HAP-1 (cell line): ENCODE results near the gene ZNF586.
A peak's percentile ranks its signal among the peaks of the same experiment; 100 is the strongest.
"Not testable (repeated sequence)": the region's sequence is repeated elsewhere in the genome, so short reads cannot be mapped to it uniquely, and the experiment has no call there.

Experiments
- DNase-seq, 2 experiments: peaks; one replicate each; pipeline ENCODE4 v3.0.0-alpha.2; 2016 to 2020; ENCODE audit warnings: low spot score in 2 of 2
- H3K27me3 ChIP-seq: fragments of 250-450 bp; sonication (Bioruptor Pico); 2 replicates; pipeline ENCODE4 v1.5.1; 2020; ENCODE audit warnings: low read depth, mild to moderate bottlenecking, moderate library complexity
- H3K36me3 ChIP-seq: fragments of 250-450 bp; sonication (Bioruptor Pico); replicated peaks from 2 replicates; pipeline ENCODE4 v1.5.1; 2020; ENCODE audit warnings: mild to moderate bottlenecking
- H3K4me1 ChIP-seq: fragments of 250-450 bp; sonication (Bioruptor Pico); 2 replicates; pipeline ENCODE4 v1.5.1; 2020; ENCODE audit warnings: mild to moderate bottlenecking
- H3K4me3 ChIP-seq: fragments of 250-450 bp; sonication (Bioruptor Pico); 2 replicates; pipeline ENCODE4 v1.5.1; 2020; ENCODE audit warnings: mild to moderate bottlenecking, moderate library complexity
- H3K9me3 ChIP-seq: fragments of 250-450 bp; sonication (Bioruptor Pico); 2 replicates; pipeline ENCODE4 v1.5.1; 2020; ENCODE audit warnings: mild to moderate bottlenecking, moderate library complexity
- in situ Hi-C: fragments of 300-500 bp; cut with MboI; formaldehyde crosslinking; loops from 3 replicates; pipeline ENCODE4 v1.14.3; 2020; ENCODE audit warnings: low sequenced_read_pairs, inconsistent platforms, mixed read lengths

ZNF586 gene

DNA sequence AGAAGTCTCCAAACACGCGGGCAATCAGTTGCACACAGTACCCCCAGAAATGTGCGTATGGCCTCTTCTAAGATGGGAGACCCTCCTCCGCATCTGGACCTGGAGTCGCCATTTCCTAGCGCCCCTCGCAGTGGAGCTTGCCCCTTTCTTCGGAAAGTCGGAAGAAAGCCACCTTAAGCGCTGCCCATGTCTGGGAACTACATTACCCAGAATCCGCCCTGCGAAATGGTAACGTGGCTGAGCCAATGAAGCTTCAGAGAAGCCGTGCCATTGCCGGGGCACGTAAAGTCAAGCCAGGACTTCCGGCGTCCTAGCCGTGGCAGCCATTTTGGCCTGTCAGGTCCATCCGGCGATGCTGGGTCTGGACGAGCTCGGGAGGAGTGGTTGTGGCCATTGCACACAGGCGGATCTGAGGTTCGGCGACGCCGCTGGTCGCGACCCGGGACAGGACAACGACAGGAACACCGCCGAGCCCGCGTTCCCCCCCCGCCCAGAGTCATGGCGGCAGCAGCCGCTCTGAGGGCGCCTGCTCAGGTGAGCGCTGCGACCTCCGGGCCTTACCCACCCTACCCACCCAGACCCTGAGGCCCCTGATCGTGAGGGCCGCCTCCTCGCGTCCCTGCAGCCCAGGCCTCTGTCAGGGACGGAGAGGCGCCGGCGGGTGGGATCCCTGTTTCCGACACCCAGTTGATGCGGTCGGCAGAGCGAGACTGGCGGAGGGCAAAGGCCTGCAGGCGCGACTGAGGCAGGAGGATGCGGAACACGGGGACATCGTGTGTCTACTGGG, at the start of gene ZNF586:
ZNF586 (plus strand) TSS at position 332 of the 787 bp plus-strand sequence; CDS start at position 499, 167 bp downstream.
- in situ Hi-C loops = no loop called here
- H3K4me1 ChIP-seq = no peaks in the 10 kb centered on the region
- no peak within 1 kb of the TSS for H3K4me3 ChIP-seq
- H3K27me3 ChIP-seq = no peaks in the 10 kb centered on the region
- DNase-seq = peak in 1 of 2 experiments; percentile 24
- no peaks in the 10 kb centered on the region for H3K36me3 ChIP-seq
- H3K9me3 ChIP-seq = no peaks in the 10 kb centered on the region; the same call in 1 of the 2 replicates

DNA sequence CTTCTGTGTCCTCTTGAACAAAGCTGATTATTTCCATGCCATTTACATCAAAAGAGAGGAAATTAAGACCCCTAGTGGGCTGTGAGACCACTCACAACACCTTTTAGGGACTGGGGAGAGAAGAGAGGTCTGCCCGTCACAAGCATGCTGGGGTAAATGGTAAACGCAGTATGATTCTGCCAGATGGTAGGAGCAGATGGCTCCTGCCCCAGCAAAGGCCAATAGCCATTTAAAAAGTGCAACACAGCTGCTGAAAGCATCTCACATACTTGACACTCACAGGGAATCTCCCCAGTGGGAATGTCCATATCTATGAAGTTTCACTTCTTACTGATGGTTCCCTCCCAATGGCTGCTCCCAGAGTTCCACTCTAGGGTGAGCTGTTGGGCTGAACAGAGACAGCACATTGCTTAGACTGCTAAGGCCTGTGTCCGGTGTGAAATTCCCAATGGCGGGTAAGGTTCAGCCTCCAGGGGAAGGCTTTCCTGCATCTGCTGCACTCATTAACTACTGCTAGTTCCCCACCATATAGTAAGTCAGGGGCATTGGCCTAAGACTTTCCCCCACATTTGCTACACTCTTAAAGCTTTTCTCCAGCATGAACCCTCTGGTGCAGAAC, 49.5 kb upstream of the ZNF586 start:
- no peaks in the 10 kb centered on the region for H3K27me3 ChIP-seq
- H3K9me3 ChIP-seq = peaks cover 11% of the 10 kb centered on the region
- DNase-seq = no peak
- peaks cover 16% of the 10 kb centered on the region for H3K36me3 ChIP-seq
- in situ Hi-C loops = no loop called here
- no peaks in the 10 kb centered on the region for H3K4me1 ChIP-seq
- H3K4me3 ChIP-seq = no peak overlapping the region

DNA sequence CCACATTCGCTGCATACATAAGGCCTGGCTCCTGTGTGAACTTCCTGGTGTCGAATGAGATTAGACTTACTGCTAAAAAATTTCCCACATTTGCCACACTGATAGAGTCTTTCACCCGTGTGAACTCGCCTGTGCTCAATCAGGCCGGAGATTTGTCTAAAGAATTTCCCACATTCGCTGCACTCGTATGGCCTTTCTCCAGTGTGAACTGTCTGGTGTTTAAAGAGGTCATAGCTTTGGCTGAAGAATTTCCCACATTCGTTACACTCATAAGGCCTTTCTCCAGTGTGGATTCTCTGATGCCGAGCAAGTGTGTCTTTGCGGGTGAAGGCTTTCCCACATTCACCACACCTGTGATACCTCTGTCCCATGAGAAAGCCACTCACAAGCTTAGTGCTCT, 48.6 kb upstream of the ZNF586 start:
- no peaks in the 10 kb centered on the region for H3K27me3 ChIP-seq
- H3K9me3 ChIP-seq = peaks cover 11% of the 10 kb centered on the region
- peaks cover 16% of the 10 kb centered on the region for H3K36me3 ChIP-seq
- no peak overlapping the region for H3K4me3 ChIP-seq
- in situ Hi-C loops = no loop called here
- no peaks in the 10 kb centered on the region for H3K4me1 ChIP-seq
- DNase-seq = no peak

DNA sequence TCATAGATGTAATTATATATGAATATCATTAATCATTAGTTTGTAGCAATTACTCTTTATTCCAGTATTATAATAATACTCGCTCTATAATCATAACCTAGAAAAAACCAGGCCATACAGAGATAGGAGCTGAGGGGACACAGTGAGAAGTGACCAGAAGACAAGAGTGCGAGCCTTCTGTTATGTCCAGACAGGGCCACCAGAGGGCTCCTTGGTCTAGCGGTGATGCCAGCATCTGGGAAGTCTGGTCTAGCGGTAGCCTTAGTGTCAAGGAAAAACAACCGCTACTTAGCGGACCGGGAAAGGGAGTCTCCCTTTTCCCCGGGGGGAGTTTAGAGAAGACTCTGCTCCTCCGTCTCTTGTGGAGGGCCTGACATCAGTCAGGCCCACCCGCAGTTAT, 31.2 kb upstream of the ZNF586 start:
- DNase-seq = peak in 1 of 2 experiments; percentile 31
- H3K4me3 ChIP-seq, in situ Hi-C loops, H3K4me1 ChIP-seq, H3K27me3 ChIP-seq, H3K9me3 ChIP-seq, H3K36me3 ChIP-seq: not testable (repeated sequence)

DNA sequence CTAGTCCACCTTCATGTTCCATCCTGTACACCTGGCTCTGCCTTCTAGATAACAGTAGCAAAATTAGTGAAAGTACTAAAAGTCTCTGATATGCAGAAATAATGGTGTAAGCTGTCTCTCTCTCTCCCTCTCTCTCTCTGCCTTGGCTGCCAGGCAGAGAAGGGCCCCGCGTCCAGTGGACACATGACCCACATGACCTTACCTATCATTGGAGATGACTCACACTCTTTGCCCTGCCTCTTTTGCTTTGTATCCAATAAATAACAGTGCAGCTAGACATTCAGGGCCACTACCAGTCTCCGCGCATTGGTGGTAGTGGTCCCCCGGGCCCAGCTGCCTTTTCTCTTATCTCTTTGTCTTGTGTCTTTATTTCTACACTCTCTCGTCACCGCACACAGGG, 30.7 kb upstream of the ZNF586 start:
- H3K36me3 ChIP-seq, H3K4me3 ChIP-seq, DNase-seq, H3K27me3 ChIP-seq, H3K4me1 ChIP-seq, in situ Hi-C loops, H3K9me3 ChIP-seq: not testable (repeated sequence)

DNA sequence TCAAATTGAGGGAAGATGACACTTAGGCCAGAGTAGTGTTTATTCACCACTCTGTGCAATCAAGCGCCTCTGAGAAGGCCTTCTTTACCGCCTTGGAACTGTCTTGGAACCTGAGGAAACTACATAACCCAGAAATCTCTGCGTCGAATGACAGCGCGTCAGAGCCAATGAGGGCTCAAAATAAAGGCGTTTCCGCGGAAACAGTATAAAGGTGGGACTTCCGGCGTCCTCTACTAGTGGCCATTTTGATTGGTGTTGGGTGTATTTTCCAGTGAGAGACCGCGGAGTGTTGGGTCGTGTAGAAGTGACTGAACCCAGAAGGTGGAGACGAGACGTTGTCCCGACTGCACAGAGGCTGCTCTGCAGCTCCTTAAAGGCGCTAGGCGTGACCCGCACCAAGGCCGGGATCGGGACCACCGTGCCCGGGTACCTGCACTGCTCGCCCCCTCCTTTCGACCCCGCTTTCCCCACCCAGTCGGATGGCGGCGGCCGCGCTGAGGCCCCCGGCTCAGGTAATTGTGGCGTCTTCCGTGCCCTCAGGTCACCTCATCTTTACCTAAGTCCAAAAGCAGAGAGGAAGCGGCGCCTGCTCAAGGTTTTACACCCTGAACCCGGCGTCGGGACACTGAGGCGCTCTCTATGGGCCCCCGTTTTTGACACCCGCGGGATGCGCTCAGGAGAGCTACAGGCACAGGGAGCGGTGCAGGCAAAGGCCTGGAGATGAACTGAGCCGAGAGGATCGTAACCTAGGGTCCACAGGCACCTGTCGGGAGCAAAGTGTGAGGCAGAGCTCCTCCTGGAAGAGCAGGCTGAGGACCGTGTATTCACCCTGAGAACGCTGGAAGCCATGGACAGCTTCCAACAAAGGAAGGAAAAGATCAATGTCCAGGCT, 22.6 kb upstream of the ZNF586 start, which contains the start of gene ZNF776:
ZNF776 (plus strand) TSS at position 236 of the 892 bp plus-strand sequence; CDS start at position 480, 244 bp downstream.
- in situ Hi-C loops = no loop called here
- no peaks in the 10 kb centered on the region for H3K4me1 ChIP-seq
- no peaks in the 10 kb centered on the region for H3K27me3 ChIP-seq
- peak; percentile 86 to 88 for DNase-seq
- H3K9me3 ChIP-seq = peaks cover 20% of the 10 kb centered on the region
- H3K4me3 ChIP-seq = peak within 1 kb of the TSS; percentile 81
- peaks cover 20% of the 10 kb centered on the region for H3K36me3 ChIP-seq

DNA sequence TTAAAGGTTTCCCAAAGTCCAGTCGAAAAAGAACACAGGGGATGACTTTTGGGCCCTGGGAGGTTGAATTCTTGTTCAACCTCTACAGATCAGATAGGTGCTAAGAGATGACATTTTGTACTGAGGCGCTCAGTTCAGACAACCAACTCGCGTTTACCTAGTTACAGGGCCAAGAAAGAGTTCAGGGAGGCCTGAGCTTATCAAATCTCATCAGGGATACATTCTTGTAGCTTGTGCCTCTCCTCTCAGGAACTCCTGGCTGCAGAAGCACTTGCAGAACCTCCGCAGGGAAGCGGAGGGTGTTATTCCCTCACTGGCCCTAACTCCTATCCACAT, 22.0 kb upstream of the ZNF586 start:
- Histone ChIP-seq H3K36me3 (peaks cover 26% of the 10 kb centered on the region), H3K4me3 (peak overlapping the region; percentile 81), H3K9me3 (peaks cover 22% of the 10 kb centered on the region), H3K4me1 (no peaks in the 10 kb centered on the region), H3K27me3 (no peaks in the 10 kb centered on the region)
- DNase-seq = no peak
- in situ Hi-C loops = no loop called here

DNA sequence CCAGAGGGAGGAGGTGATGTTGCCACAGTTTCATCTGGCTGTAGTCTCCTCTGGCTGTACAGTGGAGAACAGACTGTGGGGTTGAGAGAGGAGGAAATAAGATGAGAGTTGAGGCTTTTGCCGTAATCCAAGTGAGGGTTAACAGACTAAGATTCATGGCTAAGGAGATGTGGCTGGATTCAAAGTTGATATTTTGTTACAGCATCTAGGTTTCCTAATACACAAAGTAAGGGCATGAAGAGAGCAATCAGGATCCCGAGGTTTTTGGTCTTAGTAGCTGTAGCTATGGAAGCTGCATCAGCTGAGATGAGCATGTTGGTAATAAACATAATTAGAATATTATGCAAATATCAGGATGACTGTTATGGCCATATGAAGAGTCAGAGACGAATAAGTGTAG, 21.4 kb upstream of the ZNF586 start:
- H3K4me3 ChIP-seq = no peak overlapping the region; the same call in 1 of the 2 replicates
- peaks cover 32% of the 10 kb centered on the region for H3K36me3 ChIP-seq
- no peaks in the 10 kb centered on the region for H3K4me1 ChIP-seq
- DNase-seq = no peak
- no peaks in the 10 kb centered on the region for H3K27me3 ChIP-seq
- peaks cover 28% of the 10 kb centered on the region for H3K9me3 ChIP-seq
- in situ Hi-C loops = no loop called here

DNA sequence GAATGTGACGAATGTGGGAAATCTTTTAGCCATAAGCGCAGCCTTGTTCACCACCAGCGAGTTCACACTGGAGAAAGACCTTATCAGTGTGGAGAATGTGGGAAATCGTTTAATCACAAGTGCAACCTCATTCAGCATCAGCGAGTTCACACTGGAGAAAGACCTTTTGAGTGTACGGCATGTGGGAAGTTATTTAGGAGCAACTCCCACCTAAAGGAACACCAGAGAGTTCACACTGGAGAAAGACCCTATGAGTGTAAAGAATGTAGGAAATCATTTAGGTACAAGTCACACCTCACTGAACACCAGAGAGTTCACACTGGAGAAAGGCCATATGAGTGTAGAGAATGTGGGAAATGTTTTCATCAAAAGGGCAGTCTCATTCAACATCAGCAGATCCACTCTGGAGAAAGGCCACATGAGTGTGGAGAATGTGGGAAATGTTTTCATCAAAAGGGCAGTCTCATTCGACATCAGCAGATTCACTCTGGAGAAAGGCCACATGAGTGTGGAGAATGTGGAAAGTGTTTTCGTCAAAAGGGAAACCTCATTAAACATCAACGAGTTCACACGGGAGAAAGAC, 15.3 kb upstream of the ZNF586 start:
- Histone ChIP-seq H3K36me3 (peaks cover 62% of the 10 kb centered on the region), H3K4me3 (no peak overlapping the region)
- in situ Hi-C loops = no loop called here

DNA sequence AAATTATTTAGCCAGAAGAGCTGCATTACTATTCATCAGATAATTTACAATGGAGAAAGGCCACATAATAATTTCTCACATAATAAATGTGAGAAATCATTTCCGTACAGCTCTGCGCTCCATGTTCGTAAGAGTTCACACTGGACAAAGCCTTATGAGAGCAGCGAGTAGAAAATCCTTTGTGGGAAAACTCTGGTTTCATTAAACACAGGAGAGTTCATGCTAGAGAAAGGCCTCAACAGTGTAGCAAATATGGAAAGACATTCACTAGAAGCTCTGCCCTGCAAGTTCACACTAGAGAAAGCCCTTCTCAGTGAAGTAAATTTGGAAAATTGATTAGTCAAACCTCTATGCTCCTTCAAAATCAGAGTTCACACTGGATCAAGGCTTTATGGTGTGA, 14.4 kb upstream of the ZNF586 start:
- DNase-seq = no peak
- in situ Hi-C loops = no loop called here
- Histone ChIP-seq H3K9me3 (peaks cover 22% of the 10 kb centered on the region), H3K4me1 (no peaks in the 10 kb centered on the region), H3K4me3 (no peak overlapping the region), H3K36me3 (peaks cover 58% of the 10 kb centered on the region), H3K27me3 (no peaks in the 10 kb centered on the region)

More for the DNA sequence above, 15.3 kb upstream of the ZNF586 start:
- no peak for DNase-seq
- Histone ChIP-seq H3K9me3 (peaks cover 24% of the 10 kb centered on the region), H3K27me3 (no peaks in the 10 kb centered on the region), H3K4me1 (no peaks in the 10 kb centered on the region)

DNA sequence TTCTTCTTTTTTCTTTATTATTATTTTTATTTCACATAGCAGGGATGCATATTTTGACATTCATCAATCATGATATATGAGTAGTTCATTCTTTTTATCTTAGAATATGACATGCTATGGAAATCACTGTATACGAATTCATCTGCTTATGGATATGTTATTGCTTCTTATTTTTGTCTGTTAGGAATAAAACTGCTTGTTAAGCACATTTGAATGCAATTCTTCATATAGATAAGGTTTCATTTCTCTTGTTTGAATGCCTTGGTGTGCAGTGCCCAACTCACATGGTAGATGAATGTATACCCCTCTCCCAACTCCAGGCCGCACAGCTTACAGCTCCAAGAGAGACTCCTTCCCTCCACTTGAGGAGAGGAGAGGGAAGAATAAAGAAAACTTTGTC, 11.5 kb upstream of the ZNF586 start:
- H3K36me3 ChIP-seq = peaks cover 36% of the 10 kb centered on the region
- in situ Hi-C loops = no loop called here
- DNase-seq = no peak
- no peaks in the 10 kb centered on the region for H3K27me3 ChIP-seq
- peaks cover 15% of the 10 kb centered on the region for H3K9me3 ChIP-seq
- no peak overlapping the region for H3K4me3 ChIP-seq
- no peaks in the 10 kb centered on the region for H3K4me1 ChIP-seq

DNA sequence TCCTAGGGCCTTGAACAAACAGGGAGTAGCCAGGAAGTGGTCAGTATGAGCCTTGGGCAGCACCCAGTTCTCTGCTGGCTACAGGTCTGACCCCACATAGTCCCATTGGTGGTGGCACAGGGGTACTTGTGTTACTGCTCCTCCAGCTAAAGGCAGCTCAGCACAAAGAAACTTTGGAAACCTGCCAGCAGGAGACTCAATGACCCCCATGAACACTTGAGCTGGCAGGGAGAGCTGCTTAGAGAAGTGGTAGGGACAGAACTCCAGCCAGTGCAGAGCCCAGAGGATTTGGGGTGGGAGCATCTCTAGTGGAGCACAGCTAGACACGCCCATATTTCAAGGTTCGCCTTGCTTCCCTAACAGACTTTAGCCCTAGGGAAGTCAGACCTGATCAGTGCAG, 10.4 kb upstream of the ZNF586 start:
- peaks cover 12% of the 10 kb centered on the region for H3K9me3 ChIP-seq
- no peaks in the 10 kb centered on the region for H3K27me3 ChIP-seq
- DNase-seq = no peak
- in situ Hi-C loops = no loop called here
- no peaks in the 10 kb centered on the region for H3K4me1 ChIP-seq
- H3K36me3 ChIP-seq = peaks cover 25% of the 10 kb centered on the region
- H3K4me3 ChIP-seq = no peak overlapping the region

DNA sequence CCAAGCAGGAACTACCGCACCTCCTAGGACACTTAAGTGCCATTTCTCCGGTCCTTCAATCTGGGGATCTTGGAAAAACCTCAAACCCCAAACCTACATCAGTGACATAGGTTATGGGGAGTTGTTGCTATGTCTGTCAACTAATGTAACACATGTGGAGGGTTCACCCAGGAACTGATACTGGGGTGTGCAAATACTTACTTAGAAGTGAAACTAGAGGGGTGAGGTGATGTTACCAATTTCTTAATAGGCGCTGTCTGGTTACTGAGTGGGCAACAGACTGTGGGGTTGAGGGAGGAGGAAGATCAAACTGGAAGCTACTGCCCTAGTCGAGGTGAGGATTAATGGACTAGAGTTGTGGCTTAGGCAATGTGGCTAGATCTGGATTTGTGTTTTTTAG, 1.9 kb downstream of the ZNF586 start:
- DNase-seq = no peak
- in situ Hi-C loops = no loop called here
- Histone ChIP-seq H3K4me3 (no peak overlapping the region), H3K27me3 (no peaks in the 10 kb centered on the region), H3K4me1 (no peaks in the 10 kb centered on the region), H3K36me3 (no peaks in the 10 kb centered on the region), H3K9me3 (no peaks in the 10 kb centered on the region; the same call in 1 of the 2 replicates)
